CD4-positive, alpha-beta T cell treated with Interleukin-10 for 1 hour (primary cell): ENCODE results near the gene IL37.

Experiments used
- DNase-seq: peaks from one replicate; pipeline ENCODE4 v3.0.0-alpha.2; 2020

The IL37 gene

GRCh38 chr2:112910865-112911264 lies at the start of gene IL37:
Gene IL37 (plus strand): TSS chr2:112911165. CDS start chr2:112913013, 1,848 bp downstream.
- DNase-seq = no peak

GRCh38 chr2:112864072-112864471 lies 46.9 kb upstream of the IL37 start:
- DNase-seq = no peak

GRCh38 chr2:112866128-112866835 lies 44.7 kb upstream of the IL37 start:
- DNase-seq = no peak

GRCh38 chr2:112867701-112868631 lies 43.0 kb upstream of the IL37 start:
- no peak for DNase-seq

- DNase-seq = peak; percentile 11
Measured at GRCh38 chr2:112869258-112869842, 41.6 kb upstream of the IL37 start.

GRCh38 chr2:112870841-112871835 lies 39.8 kb upstream of the IL37 start:
- no peak for DNase-seq

- no peak for DNase-seq
Measured at GRCh38 chr2:112876257-112876970, 34.6 kb upstream of the IL37 start.

GRCh38 chr2:112876971-112877361 lies 34.0 kb upstream of the IL37 start:
- DNase-seq = no peak

- DNase-seq = no peak
Measured at GRCh38 chr2:112877423-112877822, 33.5 kb upstream of the IL37 start.

GRCh38 chr2:112879491-112880041 lies 31.4 kb upstream of the IL37 start:
- DNase-seq = no peak

GRCh38 chr2:112880091-112880531 lies 30.9 kb upstream of the IL37 start:
- no peak for DNase-seq

- no peak for DNase-seq
Measured at GRCh38 chr2:112880696-112881095, 30.3 kb upstream of the IL37 start.

- no peak for DNase-seq
Measured at GRCh38 chr2:112881217-112881985, 29.6 kb upstream of the IL37 start.

- no peak for DNase-seq
Measured at GRCh38 chr2:112883669-112884068, 27.3 kb upstream of the IL37 start.

GRCh38 chr2:112884869-112885505 lies 26.0 kb upstream of the IL37 start:
- peak; percentile 76 for DNase-seq

GRCh38 chr2:112885506-112885902 lies 25.5 kb upstream of the IL37 start:
- no peak for DNase-seq

GRCh38 chr2:112886291-112886690 lies 24.7 kb upstream of the IL37 start:
- DNase-seq = no peak

- DNase-seq = no peak
Measured at GRCh38 chr2:112887964-112888749, 22.8 kb upstream of the IL37 start.

- DNase-seq = no peak
Measured at GRCh38 chr2:112889976-112890375, 21.0 kb upstream of the IL37 start.
